Suprapubic skin (tissue), 4 donors: Measurements from ENCODE around the gene CDK18. TPM values are rescaled to one million over a fixed set of nuclear protein-coding genes. Genes with fewer than 3 reads are reported as not detected.

Source experiments
- DNase-seq, 2 donors: peaks; one replicate each; pipeline ENCODE4 v3.0.0-alpha.2; 2019; ENCODE audit warnings: low spot score in 2 of 2
- H3K27ac ChIP-seq: fragments of 200-600 bp; sonication (generic); one replicate; pipeline ENCODE4 v1.5.1; 2019
- H3K27me3 ChIP-seq: fragments of 200-600 bp; sonication (generic); one replicate; pipeline ENCODE4 v1.5.1; 2019
- H3K36me3 ChIP-seq: fragments of 200-600 bp; sonication (generic); one replicate; pipeline ENCODE4 v1.5.1; 2019
- H3K4me1 ChIP-seq: fragments of 200-600 bp; sonication (generic); one replicate; pipeline ENCODE4 v1.5.1; 2019
- H3K4me3 ChIP-seq: fragments of 200-600 bp; sonication (generic); one replicate; pipeline ENCODE4 v1.5.1; 2019; ENCODE audit warnings: mild to moderate bottlenecking
- H3K9me3 ChIP-seq: fragments of 200-600 bp; sonication (generic); one replicate; pipeline ENCODE4 v1.5.1; 2019
- CTCF ChIP-seq, 2 donors: fragments of 200-600 bp in 1 of 2; fragments of 450-650 bp in 1 of 2; sonication (generic) in 1 of 2; IDR thresholded peaks; one replicate each; pipeline ENCODE4 v1.5.1; 2016 to 2019; ENCODE audit warnings: antibody characterized with exemption in 2 of 2, mild to moderate bottlenecking in 1 of 2, moderate library complexity in 1 of 2
- EP300 ChIP-seq: sonication (generic); formaldehyde crosslinking; IDR thresholded peaks from one replicate; pipeline ENCODE4 v1.6.1; 2017; ENCODE audit warnings: antibody characterized with exemption
- POLR2A ChIP-seq, 2 donors: fragments of 450-650 bp; IDR thresholded peaks; one replicate each; pipeline ENCODE4 v1.6.1; 2017; ENCODE audit warnings: antibody characterized with exemption in 2 of 2, mild to moderate bottlenecking in 2 of 2, moderate library complexity in 2 of 2
- POLR2AphosphoS5 ChIP-seq, 3 donors: sonication (generic); formaldehyde crosslinking; IDR thresholded peaks; one replicate each; pipeline ENCODE4 v1.6.1; 2017; ENCODE audit warnings: antibody characterized with exemption in 3 of 3
- WGBS: methylation state at CpG from one replicate; pipeline ENCODE4 v1.1.5; 2018; 5-methylcytosine and 5-hydroxymethylcytosine counted together
- total RNA-seq, 4 donors: library from RNA; depleted of rRNA; stranded (reverse); fragments of >200 nt; gene quantifications; one replicate each; pipeline ENCODE4 v1.1.0, GENCODE V29; 2016

The CDK18 gene
- total RNA-seq, 4 donors from 2014 or later: 2.7 to 9.7 (median 4.7) TPM

GRCh38 chr1:205456868-205457745 is 47.4 kb upstream of the CDK18 start:
- Histone ChIP-seq H3K27me3 (peaks cover 96% of the 10 kb centered on the region), H3K36me3 (no peaks in the 10 kb centered on the region), H3K4me3 (peak overlapping the region; percentile 36), H3K27ac (no peak overlapping the region), H3K9me3 (no peaks in the 10 kb centered on the region), H3K4me1 (peaks cover 22% of the 10 kb centered on the region)
- TF ChIP-seq EP300: no peak
- no peak for TF ChIP-seq POLR2A (IDR thresholded peaks at IDR 0.05)
- no peak for TF ChIP-seq CTCF (IDR thresholded peaks at IDR 0.05)
- no peak for TF ChIP-seq POLR2AphosphoS5 (IDR thresholded peaks at IDR 0.05)
- no peak for DNase-seq
- 0% methylated on average over 23 of the region's 74 CpGs for WGBS

GRCh38 chr1:205458777-205459566 is 45.5 kb upstream of the CDK18 start:
- H3K4me3 ChIP-seq: no peak overlapping the region
- H3K27ac ChIP-seq: no peak overlapping the region
- H3K4me1 ChIP-seq: peaks cover 22% of the 10 kb centered on the region
- no peak for DNase-seq
- peaks cover 86% of the 10 kb centered on the region for H3K27me3 ChIP-seq
- no peaks in the 10 kb centered on the region for H3K9me3 ChIP-seq
- no peaks in the 10 kb centered on the region for H3K36me3 ChIP-seq
- TF ChIP-seq POLR2AphosphoS5 (IDR thresholded peaks at IDR 0.05): no peak
- TF ChIP-seq EP300: no peak
- TF ChIP-seq CTCF (IDR thresholded peaks at IDR 0.05): no peak
- TF ChIP-seq POLR2A (IDR thresholded peaks at IDR 0.05): no peak
- 54% methylated on average over 6 of the region's 6 CpGs for WGBS

GRCh38 chr1:205465392-205465791 is 39.1 kb upstream of the CDK18 start:
- no peak overlapping the region for H3K27ac ChIP-seq
- 83% methylated on average over 2 of the region's 2 CpGs for WGBS
- H3K36me3 ChIP-seq: no peaks in the 10 kb centered on the region
- no peak overlapping the region for H3K4me3 ChIP-seq
- H3K4me1 ChIP-seq: no peaks in the 10 kb centered on the region
- no peaks in the 10 kb centered on the region for H3K9me3 ChIP-seq
- DNase-seq: no peak
- TF ChIP-seq POLR2A (IDR thresholded peaks at IDR 0.05) (no peak), POLR2AphosphoS5 (IDR thresholded peaks at IDR 0.05) (no peak), EP300 (no peak), CTCF (IDR thresholded peaks at IDR 0.05) (no peak)
- peaks cover 61% of the 10 kb centered on the region for H3K27me3 ChIP-seq

GRCh38 chr1:205466595-205467220 is 37.8 kb upstream of the CDK18 start:
- H3K4me1 ChIP-seq: no peaks in the 10 kb centered on the region
- no peaks in the 10 kb centered on the region for H3K9me3 ChIP-seq
- H3K36me3 ChIP-seq: no peaks in the 10 kb centered on the region
- H3K4me3 ChIP-seq: no peak overlapping the region
- WGBS: 30% methylated on average over 7 of the region's 7 CpGs
- peaks cover 59% of the 10 kb centered on the region for H3K27me3 ChIP-seq
- no peak for DNase-seq
- no peak overlapping the region for H3K27ac ChIP-seq
- TF ChIP-seq POLR2A (IDR thresholded peaks at IDR 0.05): no peak
- no peak for TF ChIP-seq POLR2AphosphoS5 (IDR thresholded peaks at IDR 0.05)
- no peak for TF ChIP-seq EP300

- H3K4me1 ChIP-seq: no peaks in the 10 kb centered on the region
- no peaks in the 10 kb centered on the region for H3K9me3 ChIP-seq
- H3K27ac ChIP-seq: no peak overlapping the region
- no peak overlapping the region for H3K4me3 ChIP-seq
- DNase-seq: no peak
- H3K36me3 ChIP-seq: no peaks in the 10 kb centered on the region
- peaks cover 66% of the 10 kb centered on the region for H3K27me3 ChIP-seq
- WGBS: 87% methylated on average over 6 of the region's 6 CpGs
- TF ChIP-seq POLR2A (IDR thresholded peaks at IDR 0.05): no peak
- no peak for TF ChIP-seq EP300
- no peak for TF ChIP-seq POLR2AphosphoS5 (IDR thresholded peaks at IDR 0.05)
- no peak for TF ChIP-seq CTCF (IDR thresholded peaks at IDR 0.05)
These were observed 34.3 kb upstream of the CDK18 start for GRCh38 chr1:205470131-205470530.
